Erythroblast (primary cell): Measurements from ENCODE around the gene PUS10.
A peak's percentile ranks its signal among the peaks of the same experiment; 100 is the strongest.
"Not testable (repeated sequence)": the region's sequence is repeated elsewhere in the genome, so short reads cannot be mapped to it uniquely, and the experiment has no call there.

Experiments
- DNase-seq, 2 experiments: peaks; one replicate each; lab custom pipeline; 2025; lab: John Stamatoyannopoulos, UW
- GATA1 ChIP-seq: IDR thresholded peaks from 2 replicates; pipeline ENCODE4 v1.6.1; 2011; ENCODE audit warnings: low read depth, mild to moderate bottlenecking, control low read depth, low read length, moderate library complexity
- POLR2A ChIP-seq: IDR thresholded peaks from 2 replicates; pipeline ENCODE4 v1.6.1; 2011; ENCODE audit warnings: mild to moderate bottlenecking, low read length

PUS10 gene

GRCh38 chr2:60994131-60994530 is 23.9 kb downstream of the PUS10 start:
- TF ChIP-seq POLR2A (no peak), GATA1 (no peak)
- DNase-seq: no peak

- TF ChIP-seq POLR2A (no peak), GATA1 (no peak)
- no peak for DNase-seq
Measured at GRCh38 chr2:60992985-60993392, 25.1 kb downstream of the PUS10 start.

- no peak for DNase-seq
- no peak for TF ChIP-seq GATA1
- no peak for TF ChIP-seq POLR2A
Measured at GRCh38 chr2:60991644-60992043, 26.4 kb downstream of the PUS10 start.

- no peak for TF ChIP-seq GATA1
- no peak for TF ChIP-seq POLR2A
- peak; percentile 35 to 71 for DNase-seq
Measured at GRCh38 chr2:60989259-60989658, 28.8 kb downstream of the PUS10 start.

GRCh38 chr2:60987656-60988055 is 30.4 kb downstream of the PUS10 start:
- not testable (repeated sequence) for DNase-seq

GRCh38 chr2:60987041-60987440 is 31.0 kb downstream of the PUS10 start:
- no peak for DNase-seq
- TF ChIP-seq GATA1 (no peak), POLR2A (no peak)

- DNase-seq: no peak
- TF ChIP-seq GATA1 (no peak), POLR2A (no peak)
Measured at GRCh38 chr2:60984720-60985119, 33.3 kb downstream of the PUS10 start.

- not testable (repeated sequence) for DNase-seq
Measured at GRCh38 chr2:60982066-60982465, 36.0 kb downstream of the PUS10 start.

GRCh38 chr2:60980071-60980815 is 37.8 kb downstream of the PUS10 start:
- no peak for TF ChIP-seq GATA1
- no peak for TF ChIP-seq POLR2A
- no peak for DNase-seq

- no peak for DNase-seq
- TF ChIP-seq GATA1: no peak
- TF ChIP-seq POLR2A: no peak
Measured at GRCh38 chr2:60979231-60979630, 38.8 kb downstream of the PUS10 start.

GRCh38 chr2:60977562-60977895 is 40.5 kb downstream of the PUS10 start:
- TF ChIP-seq GATA1 (no peak), POLR2A (no peak)
- DNase-seq: no peak

GRCh38 chr2:60976875-60977561 is 41.0 kb downstream of the PUS10 start:
- no peak for TF ChIP-seq POLR2A
- no peak for TF ChIP-seq GATA1

GRCh38 chr2:60976256-60976850 is 41.7 kb downstream of the PUS10 start:
- no peak for TF ChIP-seq POLR2A
- no peak for TF ChIP-seq GATA1
- no peak for DNase-seq

More at GRCh38 chr2:60976875-60977561, 41.0 kb downstream of the PUS10 start:
- DNase-seq: no peak

- TF ChIP-seq POLR2A: no peak
- TF ChIP-seq GATA1: no peak
- no peak for DNase-seq
Measured at GRCh38 chr2:60974652-60975051, 43.4 kb downstream of the PUS10 start.

GRCh38 chr2:60973705-60974104 is 44.4 kb downstream of the PUS10 start:
- TF ChIP-seq GATA1 (no peak), POLR2A (no peak)
- no peak for DNase-seq
